Measurements from ENCODE around the gene CDC42BPA. TPM values are rescaled to one million over a fixed set of nuclear protein-coding genes. Genes with fewer than 3 reads are reported as not detected.
"Not testable (repeated sequence)": the region's sequence is repeated elsewhere in the genome, so short reads cannot be mapped to it uniquely, and the experiment has no call there.

The CDC42BPA gene
- total RNA-seq, 1 experiment from 2014 or later, result 46.4 TPM

DNA sequence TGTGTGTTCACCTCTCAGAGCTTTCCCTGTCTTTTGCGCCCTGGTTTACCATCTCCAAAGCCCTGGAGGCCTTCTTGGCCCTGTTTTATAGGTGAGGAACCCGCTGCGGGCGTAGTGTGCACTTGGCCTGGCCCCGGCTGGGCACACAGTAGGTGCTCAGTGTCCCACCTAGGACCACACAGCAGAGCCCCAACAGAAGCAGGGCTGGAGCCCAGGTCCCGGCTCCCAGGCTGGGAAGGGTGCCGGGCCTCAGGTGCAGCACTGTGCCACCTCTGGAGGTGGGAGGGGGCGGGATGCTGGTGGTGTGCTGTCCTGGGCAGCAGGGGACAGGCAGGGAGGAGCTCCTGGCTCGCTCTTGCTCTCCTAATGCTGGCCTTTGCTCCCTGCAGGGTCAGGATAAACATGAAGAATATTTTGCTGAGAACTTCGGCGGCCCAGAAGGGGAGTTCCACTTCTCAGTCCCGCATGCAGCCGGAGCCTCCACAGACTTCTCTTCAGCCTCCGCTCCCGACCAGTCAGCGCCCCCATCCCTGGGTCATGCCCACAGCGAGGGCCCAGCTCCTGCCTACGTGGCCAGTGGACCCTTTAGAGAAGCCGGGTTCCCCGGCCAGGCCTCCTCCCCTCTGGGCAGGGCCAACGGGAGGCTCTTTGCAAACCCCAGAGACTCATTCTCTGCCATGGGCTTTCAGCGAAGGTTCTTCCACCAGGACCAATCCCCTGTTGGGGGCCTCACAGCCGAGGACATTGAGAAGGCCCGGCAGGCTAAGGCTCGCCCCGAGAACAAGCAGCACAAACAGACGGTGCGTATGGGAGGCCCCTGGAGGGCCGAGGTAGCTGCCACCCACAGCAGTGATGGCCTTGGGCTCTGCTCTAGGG, 353.4 kb downstream of the CDC42BPA start:
- Histone ChIP-seq H3K36me3 (no peaks in the 10 kb centered on the region), H3K9me3 (replicated peaks) (no peaks in the 10 kb centered on the region), H3K4me3 (no peak overlapping the region), H3K4me1 (replicated peaks) (no peaks in the 10 kb centered on the region), H3K27ac (no peak overlapping the region), H3K27me3 (replicated peaks) (no peaks in the 10 kb centered on the region)
- no peak for DNase-seq (ENCODE audit: low read depth in 1 of 2, low spot score in 2 of 2)

DNA sequence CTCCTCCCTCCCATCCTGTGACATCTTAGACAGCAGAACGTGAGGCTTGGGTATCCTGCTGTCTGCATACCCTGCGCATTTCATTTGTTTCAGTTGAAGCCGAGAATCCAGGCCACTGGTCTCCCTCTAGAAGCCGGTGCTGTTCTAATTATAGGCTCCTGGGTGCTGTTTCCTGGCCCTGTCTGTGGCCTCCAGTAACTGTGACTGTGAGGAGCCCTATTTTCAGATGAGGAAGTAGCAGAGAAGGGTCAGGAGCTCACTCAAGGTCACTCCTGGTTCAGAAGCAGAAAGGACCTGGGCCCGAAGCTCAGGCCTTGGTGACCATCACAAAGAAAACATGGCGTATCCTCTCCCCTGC, 354.2 kb downstream of the CDC42BPA start:
- Histone ChIP-seq H3K9me3 (replicated peaks) (no peaks in the 10 kb centered on the region), H3K4me1 (replicated peaks) (no peaks in the 10 kb centered on the region), H3K27ac (no peak overlapping the region), H3K27me3 (replicated peaks) (no peaks in the 10 kb centered on the region), H3K36me3 (no peaks in the 10 kb centered on the region), H3K4me3 (no peak overlapping the region)
- no peak for DNase-seq (ENCODE audit: low read depth in 1 of 2, low spot score in 2 of 2)

DNA sequence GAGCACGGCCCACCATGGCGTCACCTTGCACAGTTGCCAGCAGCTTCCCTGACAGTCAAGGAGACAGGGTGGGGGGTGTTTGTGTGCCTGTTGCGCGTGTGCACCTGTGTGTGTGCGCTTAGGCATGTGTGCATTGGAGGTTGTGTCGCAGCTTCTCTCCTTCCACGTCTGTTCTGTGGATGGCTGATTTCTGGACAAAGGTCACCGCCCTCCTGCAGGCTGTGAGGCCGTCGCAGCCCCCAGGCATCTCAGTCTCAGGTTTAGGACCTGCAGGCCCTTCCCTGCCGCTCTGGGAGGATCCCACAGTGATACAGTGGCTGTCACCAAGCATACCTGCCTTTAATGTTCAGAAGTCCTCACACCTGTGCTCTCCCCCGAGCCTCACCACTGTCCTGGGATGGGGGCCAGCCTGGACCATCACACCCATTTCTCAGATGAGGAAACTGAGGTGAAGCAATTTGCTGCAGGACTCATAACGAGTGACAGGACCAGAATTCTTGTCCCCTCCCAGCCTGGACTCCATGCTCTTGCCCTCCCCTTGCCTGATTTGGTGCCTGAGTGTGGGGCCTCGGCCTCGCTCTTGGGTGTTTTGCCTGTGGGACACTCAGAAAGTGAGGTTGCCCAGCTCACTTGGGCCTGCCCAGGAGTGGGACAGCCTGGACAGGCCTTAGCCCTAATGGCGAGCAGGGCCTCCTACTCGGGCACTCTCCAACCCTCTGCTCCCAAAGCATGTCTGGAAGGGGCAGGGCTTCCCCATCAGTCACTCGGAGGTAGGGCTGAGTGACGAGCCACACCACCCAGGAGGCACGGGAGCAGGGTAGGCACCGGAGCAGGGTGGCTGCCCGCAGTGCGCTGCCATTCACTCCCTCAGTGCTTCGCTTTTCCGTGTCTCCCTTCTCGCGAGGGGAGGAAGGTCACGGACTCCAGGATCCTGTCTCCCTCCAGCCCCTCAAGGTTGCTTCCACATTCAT, 355.6 kb downstream of the CDC42BPA start:
- Histone ChIP-seq H3K4me3 (no peak overlapping the region), H3K36me3 (no peaks in the 10 kb centered on the region), H3K4me1 (replicated peaks) (no peaks in the 10 kb centered on the region), H3K9me3 (replicated peaks) (no peaks in the 10 kb centered on the region), H3K27me3 (replicated peaks) (no peaks in the 10 kb centered on the region), H3K27ac (no peak overlapping the region)
- no peak for DNase-seq (ENCODE audit: low read depth in 1 of 2, low spot score in 2 of 2)

DNA sequence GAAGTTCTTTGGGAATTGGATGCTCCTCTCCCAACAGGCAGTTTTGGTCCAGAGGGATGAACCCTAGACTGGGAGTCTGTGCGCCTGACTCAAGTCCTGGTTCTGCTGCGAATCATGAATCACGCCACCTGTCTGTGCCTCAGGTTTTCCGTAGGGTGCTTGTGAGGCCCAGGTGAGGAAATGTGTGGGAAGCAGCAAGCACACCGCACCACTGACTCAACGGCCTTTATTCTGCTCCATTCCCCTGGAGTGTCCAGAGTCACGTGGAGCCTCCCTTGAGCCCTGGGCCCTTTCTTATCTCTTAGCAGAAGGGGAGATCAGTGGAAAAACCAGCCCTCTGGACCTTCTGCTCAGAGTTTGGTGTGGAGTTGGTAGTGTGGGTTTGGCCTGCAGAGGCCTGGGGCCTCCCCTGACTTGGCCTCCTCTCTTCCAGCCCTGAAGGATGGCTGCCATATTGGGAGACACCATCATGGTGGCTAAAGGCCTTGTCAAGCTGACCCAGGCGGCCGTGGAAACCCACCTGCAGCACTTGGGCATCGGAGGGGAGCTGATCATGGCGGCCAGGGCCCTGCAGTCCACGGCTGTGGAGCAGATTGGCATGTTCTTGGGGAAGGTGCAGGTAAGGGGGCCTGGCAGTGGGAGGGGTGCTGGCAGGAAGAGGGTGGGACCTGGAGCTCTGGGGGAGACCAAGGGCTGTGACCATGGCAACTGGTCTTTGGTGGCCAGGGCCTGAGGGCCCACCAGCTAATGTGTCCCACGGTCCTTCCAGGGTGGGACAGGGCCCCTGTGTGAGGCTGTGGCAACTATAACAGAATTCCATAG, 357.1 kb downstream of the CDC42BPA start:
- H3K4me3 ChIP-seq, result no peak overlapping the region
- H3K27me3 ChIP-seq (replicated peaks), result no peaks in the 10 kb centered on the region
- DNase-seq (ENCODE audit: low read depth in 1 of 2, low spot score in 2 of 2), result no peak
- H3K9me3 ChIP-seq (replicated peaks), result no peaks in the 10 kb centered on the region
- no peaks in the 10 kb centered on the region for H3K36me3 ChIP-seq
- H3K4me1 ChIP-seq (replicated peaks), result no peaks in the 10 kb centered on the region
- no peak overlapping the region for H3K27ac ChIP-seq

DNA sequence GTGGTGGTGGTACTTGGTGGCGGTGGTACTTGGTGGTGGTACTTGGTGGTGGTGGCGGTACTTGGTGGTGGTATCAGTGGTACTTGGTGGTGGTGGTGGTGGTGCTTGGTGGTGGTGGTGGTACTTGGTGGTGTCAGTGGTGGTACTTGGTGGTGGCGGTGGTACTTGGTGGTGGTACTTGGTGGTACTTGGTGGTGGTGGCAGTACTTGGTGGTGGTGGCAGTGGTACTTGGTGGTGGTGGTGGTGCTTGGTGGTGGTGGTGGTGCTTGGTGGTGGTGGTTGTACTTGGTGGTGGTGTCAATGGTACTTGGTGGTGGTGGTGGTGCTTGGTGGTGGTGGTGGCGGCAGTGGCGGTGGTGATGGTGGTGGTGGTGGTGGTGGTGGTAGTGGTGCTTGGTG, 358.0 kb downstream of the CDC42BPA start:
- Histone ChIP-seq H3K4me1 (replicated peaks) (no peaks in the 10 kb centered on the region), H3K27ac (no peak overlapping the region), H3K36me3 (no peaks in the 10 kb centered on the region), H3K4me3 (no peak overlapping the region), H3K9me3 (replicated peaks) (no peaks in the 10 kb centered on the region), H3K27me3 (replicated peaks) (no peaks in the 10 kb centered on the region)
- no peak for DNase-seq (ENCODE audit: low read depth in 1 of 2, low spot score in 2 of 2)

DNA sequence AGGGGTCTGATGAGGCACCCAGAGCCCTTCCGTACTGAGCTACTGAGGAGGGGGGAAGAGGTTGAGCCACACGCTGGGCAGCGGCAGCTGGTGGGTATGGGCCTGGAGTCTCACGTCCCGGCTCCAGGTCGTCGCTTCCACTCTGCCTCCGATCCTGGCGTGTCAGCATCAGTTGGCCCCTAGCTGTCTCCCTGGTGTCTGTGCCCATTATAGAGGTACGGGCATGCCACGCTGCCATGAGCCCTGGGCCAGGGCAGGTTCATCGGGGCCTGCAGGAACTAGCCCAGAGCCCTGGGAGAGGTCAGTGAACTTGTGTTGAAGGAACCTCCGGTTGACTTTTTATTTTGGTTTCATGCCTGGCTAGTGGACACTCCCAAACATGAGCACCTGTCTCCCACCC, 360.0 kb downstream of the CDC42BPA start:
- H3K27me3 ChIP-seq (replicated peaks), result no peaks in the 10 kb centered on the region
- no peak overlapping the region for H3K4me3 ChIP-seq
- H3K36me3 ChIP-seq, result no peaks in the 10 kb centered on the region
- peaks cover 5% of the 10 kb centered on the region; the same call in 1 of the 2 replicates for H3K4me1 ChIP-seq (replicated peaks)
- DNase-seq (ENCODE audit: low read depth in 1 of 2, low spot score in 2 of 2), result no peak
- H3K9me3 ChIP-seq (replicated peaks), result no peaks in the 10 kb centered on the region
- no peak overlapping the region for H3K27ac ChIP-seq

DNA sequence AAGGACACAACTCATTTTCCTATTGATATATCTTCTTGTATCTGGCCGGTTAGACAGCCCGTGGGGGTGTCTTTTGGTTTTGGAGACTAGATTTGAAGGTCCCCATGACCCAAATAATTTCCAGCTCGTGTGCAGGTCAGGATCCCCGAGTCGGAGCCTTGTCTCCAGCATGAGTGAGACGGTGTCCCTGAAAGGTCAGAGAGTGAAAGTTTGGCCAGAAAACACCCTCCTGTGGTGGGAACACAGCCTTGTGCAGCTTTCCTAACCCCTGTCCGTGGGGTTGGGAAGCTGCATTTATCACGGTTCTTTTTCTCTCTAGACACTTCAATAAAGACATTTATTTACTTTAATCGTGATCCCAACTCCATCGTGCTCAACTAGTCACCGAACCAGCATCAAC, 360.6 kb downstream of the CDC42BPA start:
- no peaks in the 10 kb centered on the region for H3K36me3 ChIP-seq
- H3K4me3 ChIP-seq, result no peak overlapping the region
- H3K9me3 ChIP-seq (replicated peaks), result no peaks in the 10 kb centered on the region
- peaks cover 8% of the 10 kb centered on the region; the same call in 1 of the 2 replicates for H3K4me1 ChIP-seq (replicated peaks)
- no peak overlapping the region for H3K27ac ChIP-seq
- no peaks in the 10 kb centered on the region for H3K27me3 ChIP-seq (replicated peaks)
- DNase-seq (ENCODE audit: low read depth in 1 of 2, low spot score in 2 of 2), result no peak

DNA sequence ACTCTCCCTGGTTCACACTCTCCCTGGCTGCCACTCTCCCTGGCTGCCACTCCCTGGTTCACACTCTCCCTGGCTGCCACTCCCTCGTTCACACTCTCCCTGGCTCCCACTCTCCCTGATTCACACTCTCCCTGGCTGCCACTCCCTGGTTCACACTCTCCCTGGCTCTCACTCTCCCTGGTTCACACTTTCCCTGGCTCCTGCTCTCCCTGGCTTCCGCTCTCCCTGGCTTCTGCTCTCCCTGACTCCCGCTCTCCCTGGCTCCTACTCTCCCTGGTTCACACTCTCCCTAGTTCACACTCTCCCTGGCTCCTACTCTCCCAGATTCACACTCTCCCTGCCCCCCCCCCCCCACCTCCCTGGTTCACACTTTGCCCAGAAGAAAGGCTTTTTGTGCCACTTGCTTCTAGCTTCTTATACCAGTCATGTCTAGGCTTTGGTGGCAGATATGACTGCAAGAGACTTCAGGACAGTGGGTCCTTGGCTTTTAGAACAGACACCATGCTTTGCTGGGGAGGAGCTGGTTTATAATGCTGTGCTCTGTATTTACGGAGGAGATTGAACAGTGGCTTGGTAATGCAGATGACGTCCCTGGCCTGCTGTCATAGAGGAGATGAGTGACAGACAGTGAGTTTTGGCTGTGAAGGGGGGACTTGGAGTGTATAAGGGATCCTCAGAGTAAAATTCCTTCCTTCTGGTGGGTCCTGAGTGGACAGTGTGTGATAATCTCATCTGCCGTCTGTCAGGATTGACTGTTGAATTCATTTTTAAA, 361.2 kb downstream of the CDC42BPA start:
- no peaks in the 10 kb centered on the region for H3K36me3 ChIP-seq
- H3K4me1 ChIP-seq (replicated peaks), result peaks cover 8% of the 10 kb centered on the region; the same call in 1 of the 2 replicates
- no peak for DNase-seq (ENCODE audit: low read depth in 1 of 2, low spot score in 2 of 2)
- no peak overlapping the region for H3K4me3 ChIP-seq
- H3K27me3 ChIP-seq (replicated peaks), result no peaks in the 10 kb centered on the region
- H3K27ac ChIP-seq, result no peak overlapping the region
- no peaks in the 10 kb centered on the region for H3K9me3 ChIP-seq (replicated peaks)

DNA sequence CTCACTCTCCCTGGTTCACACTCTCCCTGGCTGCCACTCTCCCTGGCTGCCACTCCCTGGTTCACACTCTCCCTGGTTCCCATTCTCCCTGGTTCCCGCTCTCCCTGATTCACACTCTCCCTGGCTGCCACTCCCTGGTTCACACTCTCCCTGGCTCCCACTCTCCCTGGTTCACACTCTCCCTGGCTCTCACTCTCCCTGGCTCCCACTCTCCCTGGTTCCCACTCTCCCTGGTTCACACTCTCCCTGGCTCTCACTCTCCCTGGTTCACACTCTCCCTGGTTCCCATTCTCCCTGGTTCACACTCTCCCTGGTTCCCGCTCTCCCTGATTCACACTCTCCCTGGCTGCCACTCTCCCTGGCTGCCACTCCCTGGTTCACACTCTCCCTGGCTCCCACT, 362.4 kb downstream of the CDC42BPA start:
- H3K4me1 ChIP-seq (replicated peaks); H3K27me3 ChIP-seq (replicated peaks); H3K27ac ChIP-seq; H3K9me3 ChIP-seq (replicated peaks); H3K36me3 ChIP-seq; H3K4me3 ChIP-seq; DNase-seq (ENCODE audit: low read depth in 1 of 2, low spot score in 2 of 2): not testable (repeated sequence)

DNA sequence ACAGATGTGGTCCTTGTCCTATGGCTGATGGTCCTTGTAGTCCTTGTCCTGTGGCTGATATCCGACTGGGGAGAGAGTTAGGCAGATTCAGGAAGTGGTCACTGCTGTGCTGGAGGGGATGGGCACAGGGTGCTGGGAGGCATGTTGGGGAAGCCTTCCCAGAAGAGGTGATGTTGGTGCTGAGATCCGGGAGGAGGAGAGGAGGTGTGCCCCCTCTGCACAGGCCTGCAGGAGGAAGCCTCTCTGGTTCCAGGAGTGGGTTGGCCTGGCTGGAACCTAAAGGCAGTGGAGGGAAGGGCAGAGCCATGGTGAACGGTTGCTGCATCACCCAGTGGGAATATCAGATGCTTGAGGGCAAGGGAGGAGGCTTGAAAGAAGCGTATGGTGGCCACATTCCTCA, 363.5 kb downstream of the CDC42BPA start:
- Histone ChIP-seq H3K27me3 (replicated peaks) (no peaks in the 10 kb centered on the region), H3K27ac (no peak overlapping the region), H3K36me3 (no peaks in the 10 kb centered on the region), H3K4me1 (replicated peaks) (peaks cover 8% of the 10 kb centered on the region; the same call in 1 of the 2 replicates), H3K4me3 (no peak overlapping the region), H3K9me3 (replicated peaks) (no peaks in the 10 kb centered on the region)
- DNase-seq (ENCODE audit: low read depth in 1 of 2, low spot score in 2 of 2), result no peak

DNA sequence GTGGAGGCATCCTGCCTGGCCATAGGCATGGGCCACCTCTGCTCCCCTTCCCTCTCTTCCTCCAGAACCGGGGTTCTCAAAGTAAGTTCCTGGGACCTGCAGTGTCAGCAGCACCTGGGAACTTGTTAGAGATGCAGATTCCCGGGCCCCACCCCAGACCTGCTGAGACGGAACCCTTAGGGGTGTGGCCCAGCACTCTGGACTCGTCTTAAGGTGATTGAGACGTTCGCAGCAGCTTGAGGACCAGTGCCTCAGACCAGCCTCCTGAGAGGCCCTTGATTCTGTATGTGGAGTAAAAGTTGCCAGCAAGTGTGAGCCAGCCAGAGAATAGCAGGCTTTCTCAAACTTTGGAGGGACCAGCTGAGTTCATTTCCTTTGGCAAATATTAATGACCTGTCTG, 364.0 kb downstream of the CDC42BPA start:
- DNase-seq (ENCODE audit: low read depth in 1 of 2, low spot score in 2 of 2), result no peak
- H3K27me3 ChIP-seq (replicated peaks), result no peaks in the 10 kb centered on the region
- no peak overlapping the region for H3K27ac ChIP-seq
- H3K4me3 ChIP-seq, result no peak overlapping the region
- no peaks in the 10 kb centered on the region for H3K36me3 ChIP-seq
- no peaks in the 10 kb centered on the region for H3K9me3 ChIP-seq (replicated peaks)
- peaks cover 8% of the 10 kb centered on the region; the same call in 1 of the 2 replicates for H3K4me1 ChIP-seq (replicated peaks)

DNA sequence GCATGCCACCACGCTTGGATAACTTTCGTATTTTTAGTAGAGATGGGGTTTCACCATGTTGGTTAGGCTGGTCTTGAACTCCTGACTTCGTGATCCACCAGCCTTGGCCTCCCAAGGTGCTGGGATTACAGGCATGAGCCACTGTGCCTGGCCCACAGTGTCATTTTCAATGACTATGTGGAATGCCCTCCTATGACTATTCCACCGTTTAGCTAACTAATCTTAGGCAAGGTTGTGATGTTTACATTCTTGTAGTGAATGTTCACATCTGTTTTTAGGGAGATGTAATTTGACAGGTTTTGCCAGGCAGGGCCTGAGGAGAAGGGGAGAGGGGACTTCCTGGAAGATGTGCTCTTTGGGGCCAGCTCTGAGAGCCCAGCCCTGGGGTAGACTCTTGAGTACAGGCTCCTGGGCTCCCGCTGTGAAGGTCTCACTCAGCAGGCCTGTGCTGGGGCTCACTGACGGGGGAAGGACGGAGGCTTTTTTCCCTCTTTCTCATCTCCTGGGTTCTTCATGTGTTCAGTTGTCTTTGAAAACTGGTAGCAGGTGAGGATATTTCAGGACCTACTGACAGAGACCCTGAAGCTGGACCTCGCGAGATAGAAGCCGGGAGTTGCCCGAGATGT, 365.0 kb downstream of the CDC42BPA start:
- Histone ChIP-seq H3K36me3 (no peaks in the 10 kb centered on the region), H3K27me3 (replicated peaks) (no peaks in the 10 kb centered on the region), H3K4me1 (replicated peaks) (peaks cover 8% of the 10 kb centered on the region; the same call in 1 of the 2 replicates), H3K9me3 (replicated peaks) (no peaks in the 10 kb centered on the region), H3K27ac (no peak overlapping the region), H3K4me3 (no peak overlapping the region)
- no peak for DNase-seq (ENCODE audit: low read depth in 1 of 2, low spot score in 2 of 2)

Measured in SJSA1 (cell line).